HG03520 (cell line): Measurements from ENCODE around the gene LRRC7.

Experiments
- ATAC-seq: cut with Tn5 transposase; IDR thresholded peaks from one replicate; pipeline ENCODE4 v1.9.1; 2021; ENCODE audit warnings: mild to moderate bottlenecking, moderate library complexity; ENCODE audit not compliant: unreplicated experiment

Gene LRRC7

DNA sequence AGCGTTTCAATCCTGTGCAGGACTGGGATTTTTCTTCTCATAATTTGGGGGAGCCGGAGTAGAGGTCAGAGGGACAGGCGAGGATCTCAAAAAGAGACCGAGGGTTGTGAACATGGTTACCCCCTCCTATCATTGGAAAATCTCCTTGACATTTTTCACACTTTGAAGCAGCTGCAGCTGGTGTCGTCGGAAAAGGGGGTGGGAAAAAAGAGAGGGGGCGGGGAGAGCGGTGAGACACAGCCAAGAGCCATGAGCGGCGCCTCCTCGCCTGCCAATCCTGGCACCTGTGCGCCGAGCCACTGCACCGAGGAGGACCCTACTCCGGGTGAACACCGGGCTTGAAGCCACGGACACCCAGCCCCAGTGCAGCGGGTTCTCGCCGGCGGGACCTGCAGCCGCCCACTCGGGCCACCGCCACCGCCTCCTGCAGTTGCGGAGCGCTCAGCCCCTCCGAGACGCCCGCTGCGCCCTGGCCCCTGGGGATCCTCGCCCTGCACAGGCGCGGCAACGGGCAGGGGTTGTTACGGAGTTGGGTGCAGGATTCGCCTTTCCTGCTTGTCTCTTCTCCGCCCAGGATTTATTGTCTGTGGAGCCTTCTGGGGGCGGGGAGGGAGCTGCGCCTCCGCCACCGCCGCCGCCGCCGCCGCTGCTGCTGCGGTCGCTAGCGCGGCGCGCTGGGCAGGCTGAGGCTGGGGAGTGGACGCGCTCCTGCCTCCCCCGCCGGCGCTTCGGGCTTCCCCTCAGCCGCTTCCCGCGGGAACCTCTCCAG is at the start of gene LRRC7:
Gene LRRC7 (plus strand): TSS at position 271 of the 769 bp plus-strand sequence. CDS start 718 bp downstream, outside the sequence.
- ATAC-seq = no peak

DNA sequence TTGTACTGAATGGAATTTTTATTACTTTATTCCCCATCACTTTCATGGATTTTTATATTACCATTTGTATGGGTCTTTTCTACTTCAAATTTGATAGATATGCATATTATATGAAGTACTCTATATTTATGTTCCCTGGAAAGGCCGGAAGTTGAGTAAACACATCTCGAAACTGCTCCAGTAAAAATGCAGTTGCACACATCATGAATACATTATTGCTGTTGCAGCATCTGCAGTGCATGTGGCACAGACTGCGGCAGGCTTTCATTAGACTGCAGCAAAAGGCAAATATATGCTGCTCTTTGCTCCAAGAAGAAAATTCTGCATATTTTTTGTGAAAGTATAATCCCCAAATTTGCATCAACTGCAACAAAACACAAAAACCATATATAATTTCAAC is 48.7 kb upstream of the LRRC7 start:
- ATAC-seq = no peak

DNA sequence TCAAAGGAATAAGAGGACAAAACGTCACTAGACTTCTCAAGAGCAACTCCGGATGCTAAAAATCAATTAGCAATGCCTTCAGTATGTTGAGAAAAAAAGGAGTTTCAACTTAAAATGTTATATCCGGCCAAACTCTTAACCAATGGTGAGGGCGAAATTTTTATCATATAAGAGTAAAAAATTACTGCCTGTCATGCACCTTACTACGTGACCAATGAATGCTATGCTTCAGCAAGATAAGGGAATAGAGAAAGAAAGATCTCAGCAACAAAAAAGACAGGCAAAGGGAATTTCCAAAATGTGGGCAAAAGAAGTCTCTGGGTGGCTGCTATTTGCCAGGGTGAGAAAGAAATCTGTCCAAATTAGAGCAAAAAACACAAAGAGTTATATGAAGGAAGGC is 47.4 kb upstream of the LRRC7 start:
- no peak for ATAC-seq

DNA sequence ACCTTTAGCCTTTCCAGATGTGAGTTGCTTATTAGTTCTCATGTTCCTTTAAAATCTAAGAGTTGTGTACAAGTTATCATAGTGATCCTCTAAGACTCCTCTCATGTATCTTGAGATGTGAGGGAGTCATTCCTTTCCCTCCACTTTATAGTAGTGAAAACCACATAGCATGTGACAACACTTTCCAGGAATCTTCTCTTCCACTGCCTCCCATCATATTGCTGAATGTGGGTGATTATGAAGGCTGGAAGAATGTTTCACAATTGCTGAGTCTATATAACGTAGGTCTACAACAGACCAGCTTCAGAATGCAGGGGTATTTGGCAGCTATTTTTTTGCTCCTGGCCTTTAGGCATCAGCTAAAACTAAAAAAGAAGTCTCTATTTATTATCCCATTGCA is 44.7 kb upstream of the LRRC7 start:
- ATAC-seq = no peak

DNA sequence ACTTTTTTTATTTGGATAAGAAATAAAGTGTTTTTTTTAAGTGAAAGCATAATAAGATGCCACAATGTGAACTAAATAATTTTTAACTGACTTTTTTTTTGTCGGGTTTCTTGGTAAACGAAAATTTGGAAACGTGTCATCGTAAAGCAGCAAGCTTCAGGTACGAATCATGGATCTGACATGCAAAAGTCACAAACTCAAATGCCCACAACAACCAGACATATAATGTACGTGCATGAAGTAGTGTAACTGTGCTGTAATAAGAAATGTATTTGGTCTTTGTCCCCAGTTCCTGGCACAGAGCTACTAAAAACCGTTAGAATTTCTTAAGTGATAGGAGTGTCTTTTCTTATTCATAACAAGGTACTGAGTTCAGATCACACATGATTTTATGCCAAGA is 44.3 kb upstream of the LRRC7 start:
- no peak for ATAC-seq

DNA sequence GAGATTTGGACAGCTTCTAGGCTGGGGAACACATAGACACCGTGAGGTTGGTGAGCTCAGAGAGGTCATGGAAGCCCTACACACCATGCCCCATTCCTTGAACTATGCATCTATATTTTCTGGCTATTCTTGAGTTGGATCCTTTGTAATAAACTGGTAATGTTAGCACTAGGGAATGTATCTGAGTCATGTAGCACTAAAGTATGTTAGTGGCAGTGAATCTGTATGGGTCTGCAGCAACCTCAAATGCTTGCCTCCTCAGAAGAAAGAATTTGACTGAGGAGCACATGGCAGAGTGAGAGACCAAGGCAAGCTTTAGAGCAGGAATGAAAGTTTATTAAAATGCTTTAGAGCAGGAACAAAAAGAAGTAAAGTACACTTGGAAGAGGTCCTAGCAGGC is 43.7 kb upstream of the LRRC7 start:
- ATAC-seq = no peak

DNA sequence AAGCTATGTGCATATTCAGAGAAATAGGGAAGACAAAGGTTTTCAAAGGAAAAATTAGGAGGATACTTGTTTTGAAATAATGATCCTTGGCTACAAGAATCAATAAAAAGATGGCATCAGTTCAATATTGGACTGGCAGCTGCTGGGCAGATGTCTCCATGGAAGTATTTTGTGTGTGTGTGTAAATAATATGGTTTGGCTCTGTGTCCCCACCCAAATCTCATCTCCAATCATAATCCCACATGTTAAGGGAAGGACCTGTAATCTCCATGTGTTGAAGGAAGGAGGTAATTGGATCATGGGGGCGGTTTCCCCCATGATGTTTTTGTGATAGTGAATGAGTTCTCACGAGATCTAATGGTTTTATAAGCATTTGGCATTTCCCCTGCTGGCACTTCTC is 40.4 kb upstream of the LRRC7 start:
- no peak for ATAC-seq

DNA sequence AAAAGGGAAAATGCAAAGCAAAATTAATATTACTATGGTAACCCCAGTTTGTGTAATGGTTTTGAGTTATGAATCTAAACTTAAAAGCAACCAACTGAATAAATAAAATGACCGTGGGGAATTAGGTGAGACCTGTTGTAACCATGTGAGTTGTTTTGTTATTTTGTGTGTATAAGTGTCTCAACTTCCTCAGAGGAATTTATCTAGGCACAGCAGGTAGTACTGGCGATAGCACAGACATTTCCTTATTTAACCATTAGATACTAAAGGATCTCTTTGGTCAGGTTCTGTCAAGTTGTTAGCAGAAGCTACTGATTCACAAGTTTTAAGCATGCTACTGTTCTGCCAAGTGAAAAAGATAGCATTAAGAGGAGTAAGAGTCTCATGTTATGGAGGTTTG is 39.3 kb upstream of the LRRC7 start:
- no peak for ATAC-seq

DNA sequence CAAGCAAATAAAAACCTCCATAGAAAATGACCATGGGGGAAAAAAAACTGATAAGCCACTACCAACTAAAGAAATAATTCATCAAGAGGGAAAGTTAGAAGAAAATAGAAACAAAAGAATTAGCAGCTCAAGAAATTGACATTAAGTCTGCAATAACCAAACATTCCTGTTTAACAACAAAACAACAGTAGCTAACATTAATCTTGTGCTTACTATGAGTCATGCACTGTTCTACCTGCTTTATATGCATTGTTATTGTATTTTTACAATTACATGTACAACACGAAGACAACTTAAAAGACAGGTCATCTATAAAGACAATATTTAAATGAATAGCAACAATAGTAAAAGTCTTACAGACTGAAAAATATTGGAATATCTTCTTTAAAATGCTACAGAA is 34.4 kb upstream of the LRRC7 start:
- ATAC-seq = no peak

DNA sequence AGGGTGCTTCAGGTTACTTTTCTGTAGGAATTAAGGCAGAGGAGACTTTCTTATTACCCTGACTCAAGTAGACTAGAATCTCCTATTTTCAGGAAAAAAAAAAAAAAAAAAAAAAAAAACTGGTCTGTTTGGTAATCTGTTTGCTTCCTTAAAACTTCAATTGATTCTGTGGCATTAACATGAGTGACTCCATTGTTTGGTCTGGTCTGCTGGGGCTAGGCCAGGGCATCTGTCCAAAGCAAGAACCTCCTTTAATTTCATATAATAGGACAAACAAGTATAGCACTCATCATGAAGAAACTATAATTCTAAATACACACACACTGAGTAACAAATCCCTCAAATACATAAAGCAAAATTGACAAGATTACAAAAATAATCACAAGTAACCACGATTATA is 32.9 kb upstream of the LRRC7 start:
- ATAC-seq = no peak

DNA sequence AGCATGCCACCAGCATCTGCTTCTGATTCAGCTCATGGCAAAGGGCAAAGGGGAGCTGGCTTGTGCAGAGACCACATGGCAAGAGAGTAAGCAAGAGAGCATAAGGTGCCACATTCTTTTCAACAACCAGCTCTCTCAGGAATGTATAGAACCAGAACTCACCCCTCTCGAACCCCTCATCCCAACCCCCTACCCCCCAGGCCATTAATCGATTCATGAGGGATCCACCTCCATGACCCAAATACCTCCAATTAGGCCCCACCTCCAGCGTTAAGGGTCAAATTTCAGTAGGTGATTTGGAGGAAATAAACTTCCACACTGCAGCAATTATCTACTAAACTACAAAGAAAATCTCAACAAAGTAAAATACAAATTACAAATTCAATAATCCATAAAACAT is 32.2 kb upstream of the LRRC7 start:
- no peak for ATAC-seq

DNA sequence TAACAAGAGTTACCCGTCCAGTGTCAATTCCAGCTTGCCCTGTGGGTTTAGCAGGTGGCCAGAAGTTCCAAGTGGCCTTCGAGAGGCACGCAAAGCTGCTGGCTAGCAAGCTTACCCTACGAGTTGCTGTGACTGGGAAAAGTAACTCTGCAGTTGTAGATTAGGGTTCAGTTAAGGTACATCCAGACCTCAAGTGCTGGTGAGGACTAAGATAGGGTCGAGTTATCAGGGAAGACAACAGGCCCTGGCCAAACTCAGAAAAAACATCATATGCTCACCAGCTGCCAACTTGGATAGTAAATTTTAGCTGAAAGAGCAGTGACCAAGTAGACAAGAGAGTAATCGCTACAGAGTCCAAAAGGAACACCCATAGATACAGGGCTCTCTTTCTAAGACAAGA is 27.7 kb upstream of the LRRC7 start:
- no peak for ATAC-seq

DNA sequence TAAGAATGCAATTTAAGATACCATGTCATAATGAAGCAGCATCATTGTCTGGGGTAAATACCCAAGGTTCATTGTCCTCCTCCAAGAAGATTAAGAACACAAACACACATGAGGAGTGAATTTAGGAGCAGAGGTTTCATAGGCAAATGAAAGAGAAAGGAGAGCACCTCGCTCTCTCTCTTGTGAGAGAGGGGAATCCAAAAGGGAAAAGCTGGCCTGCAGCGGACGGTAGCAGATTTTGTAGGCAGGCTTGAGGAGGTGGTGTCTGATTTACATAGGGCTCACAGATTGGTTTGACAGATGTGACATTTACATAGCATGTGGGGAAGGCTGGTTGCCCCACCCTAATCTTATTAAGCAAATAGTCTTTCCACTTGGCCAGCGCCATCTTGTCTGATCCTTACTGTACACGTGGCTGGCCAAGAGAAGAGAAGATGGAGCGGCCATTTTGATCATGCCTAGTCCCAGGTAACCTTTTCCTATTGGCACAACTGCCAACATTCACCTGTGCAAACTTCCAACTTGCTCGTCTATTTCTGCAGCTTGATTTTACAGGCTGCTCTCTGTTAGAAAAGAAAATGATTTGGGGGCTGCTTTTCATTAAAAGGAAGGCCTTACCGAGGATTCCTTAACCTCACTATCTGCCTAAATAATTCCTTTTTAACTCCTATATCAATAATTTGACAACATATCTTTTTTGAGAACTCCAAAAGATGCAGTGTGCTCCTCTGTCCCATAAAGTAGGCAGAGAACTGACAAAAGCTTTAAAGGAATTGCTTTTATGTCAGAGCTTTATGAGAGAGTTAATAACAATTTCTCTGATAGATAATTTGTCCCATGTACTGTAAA is 16.0 kb upstream of the LRRC7 start:
- ATAC-seq = no peak

DNA sequence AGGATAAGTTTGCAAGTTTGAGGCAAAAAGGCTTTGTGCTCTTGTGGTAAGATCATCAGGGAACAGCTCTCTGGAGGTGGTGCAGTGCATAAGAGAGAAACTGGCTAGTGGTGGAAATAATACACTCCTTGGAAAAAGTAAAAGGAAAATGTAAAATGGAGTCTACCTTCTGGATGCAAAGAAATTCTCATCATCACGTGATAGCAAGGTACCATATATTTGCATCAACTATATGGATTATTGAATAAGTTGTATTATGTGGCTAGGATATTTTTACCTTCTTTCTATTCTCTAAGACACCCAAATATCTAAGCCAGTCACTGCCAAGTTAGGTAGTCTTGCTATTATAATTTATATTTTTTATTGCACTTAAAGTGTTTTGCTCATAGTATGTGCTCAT is 14.0 kb upstream of the LRRC7 start:
- no peak for ATAC-seq

DNA sequence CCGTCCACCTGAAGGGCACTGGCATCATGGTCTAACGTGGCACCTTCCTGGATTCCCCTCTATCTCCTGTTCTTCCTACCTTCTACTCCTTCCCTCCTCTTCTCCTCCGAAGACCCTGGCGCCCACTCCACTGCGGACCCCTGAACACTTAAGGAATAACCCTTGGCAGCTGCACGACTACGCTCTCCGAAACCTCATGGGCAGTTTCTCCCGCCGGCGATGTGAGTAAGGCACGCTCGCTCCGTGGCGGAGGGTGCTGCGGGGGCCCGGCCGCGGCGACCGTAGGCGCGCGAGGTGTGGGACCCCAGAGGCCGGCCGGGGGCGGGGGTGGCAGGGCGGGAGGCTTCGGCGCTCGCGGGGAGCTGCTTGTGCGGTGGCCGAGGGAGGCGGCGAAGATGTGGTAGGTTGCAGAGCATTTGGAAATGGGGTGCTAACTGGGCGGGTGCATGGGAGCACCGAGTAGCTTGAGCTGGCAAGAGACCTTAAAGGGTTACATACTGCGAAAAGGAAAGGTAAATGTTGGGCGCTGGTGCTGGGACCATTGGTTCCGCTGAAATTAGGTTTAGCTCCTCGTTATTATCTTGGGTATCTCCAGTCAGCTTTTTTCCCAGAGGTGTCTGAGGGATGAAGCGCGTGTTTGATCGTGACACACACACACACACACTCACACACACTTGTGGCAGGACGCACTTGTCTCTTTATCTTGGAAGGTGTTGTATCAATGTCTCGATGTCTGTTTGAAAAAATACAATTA is 876 bp downstream of the LRRC7 start:
- ATAC-seq = no peak

DNA sequence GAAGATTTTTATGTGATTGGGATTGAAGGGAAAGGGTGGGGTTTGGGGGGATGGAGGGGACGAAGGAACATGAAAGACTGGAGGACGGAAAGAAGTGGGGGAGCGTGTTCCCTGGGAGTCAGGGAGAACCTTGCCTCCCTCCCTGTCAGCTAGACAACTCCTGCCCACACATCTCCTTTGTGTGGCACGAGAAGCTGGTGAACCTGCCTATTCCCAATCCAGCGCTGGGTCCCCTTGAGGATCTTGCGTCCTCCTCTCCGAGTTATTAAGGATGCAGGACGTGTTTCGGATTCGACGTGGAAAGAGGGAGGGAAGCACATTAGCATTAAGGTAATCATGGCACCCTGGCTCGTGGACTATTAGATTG is 1.4 kb downstream of the LRRC7 start:
- ATAC-seq = no peak

DNA sequence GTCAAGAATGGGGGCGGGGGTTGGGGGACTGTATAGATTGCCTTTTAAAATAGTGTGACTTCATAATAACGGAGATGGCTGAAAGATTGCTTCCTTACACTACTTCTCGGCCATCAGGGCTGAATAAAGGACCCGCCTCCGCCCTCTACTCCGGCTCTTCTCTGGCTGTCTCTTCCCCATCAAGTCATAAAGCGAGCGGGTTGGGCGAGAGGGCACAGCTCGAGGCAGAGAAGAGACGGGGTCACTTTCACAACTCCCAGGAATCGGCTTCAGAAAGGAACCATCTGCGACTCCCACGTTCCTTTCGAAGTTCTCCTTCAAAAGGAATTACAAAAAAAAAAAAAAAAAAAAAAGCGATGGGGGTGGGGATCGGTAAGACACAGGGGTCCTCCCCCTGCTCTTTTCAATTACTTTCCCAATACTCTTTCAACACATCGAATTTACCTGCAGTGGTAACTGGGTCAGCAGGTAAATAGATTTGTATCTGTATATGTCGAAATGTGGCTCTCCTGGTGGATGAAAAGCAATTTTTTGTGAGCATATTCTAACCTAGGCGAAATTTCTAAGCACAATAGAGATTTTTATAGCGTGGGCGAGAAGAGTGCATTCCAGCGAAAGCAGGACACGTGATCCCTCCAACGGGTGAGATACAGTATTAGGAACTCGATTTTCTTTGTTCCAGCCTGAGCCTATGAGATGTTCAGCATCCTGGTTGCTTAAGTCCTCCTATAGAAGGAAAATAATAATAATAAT is 2.0 kb downstream of the LRRC7 start:
- ATAC-seq = no peak

DNA sequence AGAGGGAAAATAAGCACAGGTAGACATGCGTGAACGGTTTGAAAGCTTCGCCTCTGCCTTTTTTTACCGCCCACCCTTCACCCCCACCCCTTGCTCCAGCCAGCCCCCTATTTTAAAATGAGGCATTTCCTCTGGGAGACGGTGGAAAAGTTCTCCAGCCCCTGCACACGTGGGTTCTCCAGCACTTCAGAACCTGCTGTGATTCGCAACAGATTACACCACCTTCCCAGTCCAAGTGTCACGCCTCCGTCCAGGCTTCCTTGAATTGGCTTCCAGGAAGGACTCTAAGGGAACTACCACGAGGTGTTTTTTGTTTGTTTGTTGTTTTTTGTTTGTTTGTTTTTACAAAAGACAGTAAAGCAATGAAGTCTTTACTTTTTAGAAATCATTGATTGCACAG is 2.6 kb downstream of the LRRC7 start:
- no peak for ATAC-seq

DNA sequence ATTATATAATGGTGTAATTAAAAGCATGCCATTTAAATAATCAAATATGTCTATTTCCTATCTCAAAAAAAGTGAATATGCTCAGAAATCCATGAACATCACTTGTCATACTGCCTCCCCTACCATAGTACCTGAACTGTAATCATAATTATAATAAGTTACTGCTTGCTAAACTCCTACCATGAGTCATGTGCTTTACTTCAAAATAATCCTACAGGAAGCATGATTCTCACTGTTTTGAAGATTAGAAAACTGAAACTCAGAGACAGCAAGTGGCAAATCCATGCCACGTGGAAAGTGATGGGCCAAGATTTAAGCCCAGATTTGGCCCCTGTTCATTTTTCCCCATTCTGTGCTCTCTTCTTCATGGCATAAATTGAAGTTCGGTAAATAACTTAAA is 5.2 kb downstream of the LRRC7 start:
- no peak for ATAC-seq

DNA sequence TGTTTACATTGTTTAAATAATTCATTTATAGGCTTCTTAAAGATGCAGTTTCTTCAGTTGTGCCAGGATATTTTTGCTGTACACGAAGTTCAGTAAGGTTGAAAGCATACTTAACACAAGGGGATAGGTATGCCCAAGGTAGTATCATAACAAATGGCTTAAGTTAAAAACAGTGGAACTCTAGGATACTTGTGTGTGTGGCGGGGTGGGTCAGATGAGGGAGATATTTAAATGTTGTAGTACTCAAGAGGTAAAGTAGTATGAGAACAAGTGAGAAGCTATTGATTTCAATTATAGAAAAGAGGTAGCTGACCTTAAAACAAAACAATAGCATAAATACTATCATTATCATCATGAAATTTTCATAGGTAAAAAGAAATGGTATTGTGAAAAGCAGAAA is 6.2 kb downstream of the LRRC7 start:
- no peak for ATAC-seq

DNA sequence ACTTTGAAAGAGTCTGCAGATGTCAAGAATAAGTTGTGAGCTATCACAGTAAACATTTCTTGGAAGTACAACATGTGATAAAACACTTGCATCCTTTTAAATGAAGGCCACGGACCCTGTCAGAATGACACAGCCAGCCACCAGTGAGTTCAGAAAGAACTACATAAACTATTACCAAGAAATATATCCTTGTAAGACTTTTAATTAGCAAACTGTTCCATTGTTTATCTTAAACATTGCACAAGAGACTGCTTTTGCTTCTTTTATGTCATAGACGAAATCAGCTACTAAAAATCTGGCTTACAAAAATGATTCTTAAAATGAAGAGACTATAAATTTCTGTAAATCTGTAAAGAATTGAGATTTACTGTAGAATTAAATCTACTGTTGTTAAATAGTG is 17.9 kb downstream of the LRRC7 start:
- no peak for ATAC-seq
